Measurements from ENCODE around the gene CYP2C9.
"Not testable (repeated sequence)": the region's sequence is repeated elsewhere in the genome, so short reads cannot be mapped to it uniquely, and the experiment has no call there.

The CYP2C9 gene

DNA sequence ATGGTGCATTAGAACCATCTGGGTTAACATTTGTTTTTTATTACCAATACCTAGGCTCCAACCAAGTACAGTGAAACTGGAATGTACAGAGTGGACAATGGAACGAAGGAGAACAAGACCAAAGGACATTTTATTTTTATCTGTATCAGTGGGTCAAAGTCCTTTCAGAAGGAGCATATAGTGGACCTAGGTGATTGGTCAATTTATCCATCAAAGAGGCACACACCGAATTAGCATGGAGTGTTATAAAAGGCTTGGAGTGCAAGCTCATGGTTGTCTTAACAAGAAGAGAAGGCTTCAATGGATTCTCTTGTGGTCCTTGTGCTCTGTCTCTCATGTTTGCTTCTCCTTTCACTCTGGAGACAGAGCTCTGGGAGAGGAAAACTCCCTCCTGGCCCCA is at the start of gene CYP2C9:
CYP2C9 (plus strand) TSS at position 276 of the 400 bp plus-strand sequence; CDS start at position 301, 25 bp downstream.
- no peak within 1 kb of the TSS for H3K27ac Mint-ChIP-seq
- no peak for DNase-seq (ENCODE audit: low spot score)
- H3K4me1 Mint-ChIP-seq (ENCODE audit: low read depth): no peaks in the 10 kb centered on the region
- H3K36me3 Mint-ChIP-seq (ENCODE audit: low read depth): no peaks in the 10 kb centered on the region
- H3K9me3 Mint-ChIP-seq: peaks cover 12% of the 10 kb centered on the region
- no peak within 1 kb of the TSS for H3K4me3 Mint-ChIP-seq
- no peaks in the 10 kb centered on the region for H3K27me3 Mint-ChIP-seq (ENCODE audit: low read depth)

- H3K4me1 Mint-ChIP-seq (ENCODE audit: low read depth): no peaks in the 10 kb centered on the region
- no peak overlapping the region for H3K4me3 Mint-ChIP-seq
- H3K9me3 Mint-ChIP-seq: peaks cover 3% of the 10 kb centered on the region
- no peak overlapping the region for H3K27ac Mint-ChIP-seq
- H3K36me3 Mint-ChIP-seq (ENCODE audit: low read depth): no peaks in the 10 kb centered on the region
- no peaks in the 10 kb centered on the region for H3K27me3 Mint-ChIP-seq (ENCODE audit: low read depth)
- no peak for DNase-seq (ENCODE audit: low spot score)
Measured at GRCh38 chr10:94889123-94889522, 49.3 kb upstream of the CYP2C9 start.

- Mint-ChIP-seq H3K27me3 (ENCODE audit: low read depth) (no peaks in the 10 kb centered on the region), H3K36me3 (ENCODE audit: low read depth) (no peaks in the 10 kb centered on the region), H3K9me3 (peaks cover 3% of the 10 kb centered on the region), H3K4me3 (no peak overlapping the region), H3K4me1 (ENCODE audit: low read depth) (no peaks in the 10 kb centered on the region), H3K27ac (no peak overlapping the region)
- no peak for DNase-seq (ENCODE audit: low spot score)
Measured at GRCh38 chr10:94890264-94891022, 48.0 kb upstream of the CYP2C9 start.

DNA sequence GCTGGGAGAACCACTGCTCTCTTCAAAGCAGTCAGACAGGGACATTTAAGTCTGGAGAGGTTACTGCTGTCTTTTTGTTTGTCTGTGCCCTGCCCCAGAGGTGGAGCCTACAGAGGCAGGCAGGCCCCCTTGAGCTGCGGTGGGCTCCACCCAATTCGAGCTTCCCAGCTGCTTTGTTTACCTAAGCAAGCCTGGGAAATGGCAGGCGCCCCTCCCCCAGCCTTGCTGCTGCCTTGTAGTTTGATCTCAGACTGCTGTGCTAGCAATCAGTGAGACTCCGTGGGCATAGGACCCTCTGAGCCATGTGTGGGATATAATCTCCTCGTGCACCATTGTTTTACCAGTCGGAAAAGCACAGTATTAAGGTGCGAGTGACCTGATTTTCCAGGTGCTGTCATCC is 40.0 kb upstream of the CYP2C9 start:
- H3K36me3 Mint-ChIP-seq (ENCODE audit: low read depth); H3K27ac Mint-ChIP-seq; H3K4me3 Mint-ChIP-seq; H3K9me3 Mint-ChIP-seq; DNase-seq (ENCODE audit: low spot score); H3K4me1 Mint-ChIP-seq (ENCODE audit: low read depth); H3K27me3 Mint-ChIP-seq (ENCODE audit: low read depth): not testable (repeated sequence)

- Mint-ChIP-seq H3K36me3 (ENCODE audit: low read depth) (no peaks in the 10 kb centered on the region), H3K27me3 (ENCODE audit: low read depth) (no peaks in the 10 kb centered on the region), H3K9me3 (no peaks in the 10 kb centered on the region), H3K4me3 (no peak overlapping the region), H3K27ac (no peak overlapping the region), H3K4me1 (ENCODE audit: low read depth) (no peaks in the 10 kb centered on the region)
- DNase-seq (ENCODE audit: low spot score): no peak
Measured at GRCh38 chr10:94902080-94902479, 36.4 kb upstream of the CYP2C9 start.

DNA sequence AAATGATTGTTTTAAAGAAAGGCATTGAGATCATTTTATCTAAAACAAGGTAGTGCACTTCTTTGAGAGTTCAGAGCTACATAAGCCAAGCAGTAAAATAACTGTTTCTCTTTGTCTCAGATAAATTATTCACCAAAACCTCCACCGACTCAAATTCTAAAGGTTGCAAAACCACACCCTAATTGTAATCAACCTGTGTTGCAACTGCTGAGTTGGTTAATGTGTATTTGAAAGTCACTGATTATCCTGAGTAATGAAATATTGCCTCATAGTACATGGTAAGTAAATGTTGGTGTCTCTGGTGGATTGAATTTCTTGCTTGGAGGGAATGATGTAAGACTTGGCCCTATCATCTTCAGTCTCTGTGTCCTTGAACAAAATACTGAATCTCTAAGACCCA is 35.9 kb upstream of the CYP2C9 start:
- Mint-ChIP-seq H3K27me3 (ENCODE audit: low read depth) (no peaks in the 10 kb centered on the region), H3K4me3 (no peak overlapping the region), H3K4me1 (ENCODE audit: low read depth) (no peaks in the 10 kb centered on the region), H3K36me3 (ENCODE audit: low read depth) (no peaks in the 10 kb centered on the region), H3K9me3 (peaks cover 2% of the 10 kb centered on the region), H3K27ac (no peak overlapping the region)
- no peak for DNase-seq (ENCODE audit: low spot score)

DNA sequence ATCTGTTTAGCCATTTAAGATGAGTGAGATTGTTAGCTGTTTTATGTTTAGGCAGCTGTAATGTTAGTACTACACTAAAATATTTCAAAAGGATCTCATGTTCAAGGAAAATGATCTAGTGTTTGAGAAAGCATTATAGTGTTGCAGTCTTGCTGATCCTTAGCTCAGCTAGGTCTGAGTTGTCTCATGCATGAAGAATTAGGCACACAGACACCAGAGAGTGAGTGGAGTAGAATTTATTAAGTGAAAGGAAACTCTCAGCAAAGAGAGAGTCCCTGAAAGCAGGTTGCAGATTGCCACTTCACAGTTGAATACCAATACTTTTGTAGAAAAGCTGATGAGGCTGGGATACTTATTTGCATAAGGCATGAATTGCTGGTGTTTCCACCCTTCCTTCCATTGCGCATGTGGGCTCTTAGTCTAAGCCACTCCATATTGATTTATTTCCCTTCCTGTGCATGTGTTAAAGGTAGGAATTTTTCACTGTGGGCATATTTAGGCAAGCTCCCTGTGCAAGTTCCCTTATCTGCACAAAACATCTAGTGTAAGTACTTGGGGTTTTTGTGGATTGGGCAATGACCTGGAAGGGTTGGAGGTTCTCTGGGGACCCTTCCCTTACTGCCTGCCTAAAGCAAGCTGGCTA is 33.8 kb upstream of the CYP2C9 start:
- not testable (repeated sequence) for H3K4me3 Mint-ChIP-seq; H3K36me3 Mint-ChIP-seq (ENCODE audit: low read depth); H3K27me3 Mint-ChIP-seq (ENCODE audit: low read depth); H3K27ac Mint-ChIP-seq; H3K4me1 Mint-ChIP-seq (ENCODE audit: low read depth); DNase-seq (ENCODE audit: low spot score); H3K9me3 Mint-ChIP-seq

DNA sequence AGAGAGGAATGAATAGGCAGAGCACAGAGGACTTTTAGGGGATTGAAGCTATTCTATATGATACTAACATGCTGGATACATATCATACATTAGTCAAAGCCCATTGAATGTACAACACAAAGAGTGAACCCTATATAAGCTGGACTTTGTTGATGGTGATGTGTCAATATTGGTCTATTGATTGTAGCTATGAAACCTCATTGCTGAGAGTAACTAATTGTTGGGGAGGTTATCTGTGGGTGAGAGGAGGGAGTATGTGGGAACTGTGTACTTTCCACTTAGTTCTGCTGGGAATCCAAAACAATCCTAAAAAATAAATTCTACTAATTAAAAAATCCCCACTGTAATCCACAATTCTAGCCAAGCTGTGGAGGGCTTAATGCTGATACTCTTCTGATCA is 22.0 kb upstream of the CYP2C9 start:
- no peaks in the 10 kb centered on the region for H3K4me1 Mint-ChIP-seq (ENCODE audit: low read depth)
- no peaks in the 10 kb centered on the region for H3K36me3 Mint-ChIP-seq (ENCODE audit: low read depth)
- H3K27ac Mint-ChIP-seq: no peak overlapping the region
- H3K9me3 Mint-ChIP-seq: peaks cover 13% of the 10 kb centered on the region
- DNase-seq (ENCODE audit: low spot score): no peak
- no peak overlapping the region for H3K4me3 Mint-ChIP-seq
- no peaks in the 10 kb centered on the region for H3K27me3 Mint-ChIP-seq (ENCODE audit: low read depth)

DNA sequence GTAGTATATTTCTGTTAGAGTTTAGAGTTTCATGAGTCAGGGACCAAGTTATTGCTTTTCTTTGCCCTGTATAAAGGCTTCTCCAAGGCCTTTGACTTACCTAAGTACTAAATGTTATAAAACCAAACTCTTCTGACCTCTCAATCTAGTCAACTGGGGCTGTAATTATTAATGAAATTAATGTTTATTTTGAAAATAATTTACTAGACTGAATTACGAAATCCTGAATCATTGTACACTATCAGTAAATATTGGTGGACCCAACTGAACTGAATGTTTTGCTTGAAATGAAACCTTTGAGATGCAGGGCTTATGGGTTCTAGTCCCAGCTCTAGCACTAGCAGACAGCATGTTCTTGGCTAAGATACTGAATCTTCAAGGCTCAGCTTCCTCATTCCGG is 1.7 kb upstream of the CYP2C9 start:
- DNase-seq (ENCODE audit: low spot score): no peak
- Mint-ChIP-seq H3K36me3 (ENCODE audit: low read depth) (no peaks in the 10 kb centered on the region), H3K4me1 (ENCODE audit: low read depth) (no peaks in the 10 kb centered on the region), H3K27me3 (ENCODE audit: low read depth) (no peaks in the 10 kb centered on the region), H3K27ac (no peak overlapping the region), H3K4me3 (no peak overlapping the region), H3K9me3 (peaks cover 2% of the 10 kb centered on the region)

DNA sequence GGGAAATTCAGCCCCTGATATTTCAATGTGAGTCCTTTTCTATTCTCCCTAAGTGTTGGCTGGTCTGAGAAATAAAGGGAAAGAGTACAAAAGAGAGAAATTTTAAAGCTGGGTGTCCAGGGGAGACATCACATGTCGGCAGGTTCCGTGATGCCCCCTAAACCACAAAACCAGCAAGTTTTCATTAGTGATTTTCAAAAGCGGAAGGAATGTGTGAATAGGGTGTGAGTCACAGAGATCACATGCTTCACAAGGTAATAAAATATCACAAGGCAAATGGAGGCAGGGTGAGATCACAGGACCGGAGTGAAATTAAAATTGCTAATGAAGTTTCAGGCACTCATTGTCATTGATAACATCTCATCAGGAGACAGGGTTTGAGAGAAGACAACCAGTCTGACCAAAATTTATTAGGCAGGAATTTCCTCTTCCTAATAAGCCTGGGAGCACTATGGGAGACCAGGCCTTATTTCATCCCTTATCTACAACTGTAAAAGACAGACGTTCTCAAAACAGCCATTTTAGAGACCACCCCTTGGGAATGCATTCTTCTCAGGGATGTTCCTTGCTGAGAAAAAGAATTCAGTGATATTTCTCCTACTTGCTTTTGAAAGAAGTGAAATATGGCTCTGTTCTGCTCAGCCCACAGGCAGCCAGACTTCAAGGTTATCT is 5.1 kb downstream of the CYP2C9 start:
- H3K27me3 Mint-ChIP-seq (ENCODE audit: low read depth); H3K36me3 Mint-ChIP-seq (ENCODE audit: low read depth); H3K27ac Mint-ChIP-seq; H3K4me1 Mint-ChIP-seq (ENCODE audit: low read depth); DNase-seq (ENCODE audit: low spot score); H3K4me3 Mint-ChIP-seq: not testable (repeated sequence)
- peaks cover 23% of the 10 kb centered on the region for H3K9me3 Mint-ChIP-seq

- DNase-seq (ENCODE audit: low spot score); H3K4me3 Mint-ChIP-seq; H3K4me1 Mint-ChIP-seq (ENCODE audit: low read depth); H3K27me3 Mint-ChIP-seq (ENCODE audit: low read depth); H3K36me3 Mint-ChIP-seq (ENCODE audit: low read depth); H3K27ac Mint-ChIP-seq: not testable (repeated sequence)
- H3K9me3 Mint-ChIP-seq: peaks cover 23% of the 10 kb centered on the region
Measured at GRCh38 chr10:94946181-94946580, 7.7 kb downstream of the CYP2C9 start.

- Mint-ChIP-seq H3K4me3 (no peak overlapping the region), H3K9me3 (no peaks in the 10 kb centered on the region), H3K36me3 (ENCODE audit: low read depth) (no peaks in the 10 kb centered on the region), H3K4me1 (ENCODE audit: low read depth) (no peaks in the 10 kb centered on the region), H3K27ac (no peak overlapping the region), H3K27me3 (ENCODE audit: low read depth) (no peaks in the 10 kb centered on the region)
- DNase-seq (ENCODE audit: low spot score): no peak
Measured at GRCh38 chr10:94963901-94964300, 25.4 kb downstream of the CYP2C9 start.

DNA sequence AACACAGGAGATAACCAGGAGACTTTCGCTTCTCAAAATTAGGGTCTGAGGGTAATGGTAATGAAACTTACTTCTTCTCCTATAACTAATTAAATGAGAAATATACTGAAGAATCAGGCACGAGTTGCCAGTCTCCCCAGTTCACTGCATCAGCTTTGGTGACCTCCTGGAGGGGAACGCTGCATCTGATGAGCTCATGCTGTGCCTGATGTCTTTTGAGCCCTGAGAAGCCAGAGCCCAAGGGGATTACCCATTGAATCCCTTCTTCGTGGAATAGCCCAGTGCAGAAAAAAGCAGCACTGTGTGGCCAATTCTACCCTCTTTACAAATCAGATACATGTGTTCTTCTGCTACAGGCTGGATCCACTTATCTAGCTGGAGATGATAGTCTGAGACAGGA is 45.1 kb downstream of the CYP2C9 start:
- Mint-ChIP-seq H3K27me3 (ENCODE audit: low read depth) (no peaks in the 10 kb centered on the region), H3K9me3 (peaks cover 3% of the 10 kb centered on the region), H3K4me1 (ENCODE audit: low read depth) (no peaks in the 10 kb centered on the region), H3K4me3 (no peak overlapping the region), H3K27ac (no peak overlapping the region), H3K36me3 (ENCODE audit: low read depth) (no peaks in the 10 kb centered on the region)
- no peak for DNase-seq (ENCODE audit: low spot score)

DNA sequence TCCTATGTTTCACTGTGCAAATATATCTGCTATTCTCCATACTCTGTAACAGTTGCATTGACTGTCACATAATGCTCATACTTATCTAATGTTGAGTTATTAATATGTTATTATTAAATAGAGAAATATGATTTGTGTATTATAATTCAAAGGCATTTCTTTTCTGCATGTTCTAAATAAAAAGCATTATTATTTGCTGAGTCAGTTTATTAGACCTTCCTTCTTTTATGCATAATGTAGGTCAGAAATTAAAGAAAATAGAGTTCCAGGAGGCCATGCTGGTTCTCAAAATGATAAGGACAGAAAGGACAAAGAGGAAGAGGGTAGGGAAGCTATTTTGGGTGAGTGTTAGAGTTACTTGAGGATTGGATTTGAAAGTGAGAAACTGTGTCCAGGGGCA is 50.7 kb downstream of the CYP2C9 start:
- Mint-ChIP-seq H3K36me3 (ENCODE audit: low read depth) (no peaks in the 10 kb centered on the region), H3K27ac (no peak overlapping the region)
- DNase-seq (ENCODE audit: low spot score): no peak

More for the DNA sequence above, 50.7 kb downstream of the CYP2C9 start:
- Mint-ChIP-seq H3K4me3 (no peak overlapping the region), H3K27me3 (ENCODE audit: low read depth) (no peaks in the 10 kb centered on the region), H3K9me3 (peaks cover 19% of the 10 kb centered on the region), H3K4me1 (ENCODE audit: low read depth) (no peaks in the 10 kb centered on the region)
